ENCODE data around the gene ZC3H12A.

ZC3H12A gene

GRCh38 chr1:37482004-37482785, 7.8 kb downstream of the ZC3H12A start:
- DNase-seq (ENCODE audit: low read depth, low spot score), result no peak
- no peaks in the 10 kb centered on the region for H3K27me3 ChIP-seq (ENCODE audit: insufficient read depth, insufficient read length)
- no peak overlapping the region for H3K9ac ChIP-seq (ENCODE audit: insufficient read length, low read depth)
- H3K9me3 ChIP-seq (ENCODE audit: insufficient read depth, low read length), result no peaks in the 10 kb centered on the region
- no peak overlapping the region for H3K4me3 ChIP-seq (ENCODE audit: insufficient read length, low read depth)
- H3K36me3 ChIP-seq (ENCODE audit: insufficient read depth, insufficient read length, low read length), result peaks cover 78% of the 10 kb centered on the region
- no peak for TF ChIP-seq ZNF274 (IDR thresholded peaks at IDR 0.05; ENCODE audit: low read depth, low read length)
- peaks cover 37% of the 10 kb centered on the region for H3K4me1 ChIP-seq (ENCODE audit: insufficient read depth, insufficient read length)

- DNase-seq (ENCODE audit: low read depth, low spot score), result no peak
- TF ChIP-seq ZNF274 (IDR thresholded peaks at IDR 0.05; ENCODE audit: low read depth, low read length) (no peak), SUZ12 (IDR thresholded peaks at IDR 0.05; ENCODE audit: extremely low read depth, insufficient read depth, insufficient read length) (no peak), YY1 (IDR thresholded peaks at IDR 0.05; ENCODE audit: insufficient read depth, insufficient read length) (no peak)
- peaks cover 72% of the 10 kb centered on the region for H3K36me3 ChIP-seq (ENCODE audit: insufficient read depth, insufficient read length, low read length)
- no peak overlapping the region for H3K4me3 ChIP-seq (ENCODE audit: insufficient read length, low read depth)
- H3K9ac ChIP-seq (ENCODE audit: insufficient read length, low read depth), result no peak overlapping the region
- H3K4me1 ChIP-seq (ENCODE audit: insufficient read depth, insufficient read length), result peaks cover 33% of the 10 kb centered on the region
- H3K9me3 ChIP-seq (ENCODE audit: insufficient read depth, low read length), result no peaks in the 10 kb centered on the region
- no peaks in the 10 kb centered on the region for H3K27me3 ChIP-seq (ENCODE audit: insufficient read depth, insufficient read length)
Observed at GRCh38 chr1:37482796-37483744, 8.7 kb downstream of the ZC3H12A start.

- no peak overlapping the region for H3K4me3 ChIP-seq (ENCODE audit: insufficient read length, low read depth)
- no peak for DNase-seq (ENCODE audit: low read depth, low spot score)
- peaks cover 26% of the 10 kb centered on the region for H3K4me1 ChIP-seq (ENCODE audit: insufficient read depth, insufficient read length)
- peaks cover 65% of the 10 kb centered on the region for H3K36me3 ChIP-seq (ENCODE audit: insufficient read depth, insufficient read length, low read length)
- no peaks in the 10 kb centered on the region for H3K9me3 ChIP-seq (ENCODE audit: insufficient read depth, low read length)
- H3K9ac ChIP-seq (ENCODE audit: insufficient read length, low read depth), result no peak overlapping the region
- no peak for TF ChIP-seq ZNF274 (IDR thresholded peaks at IDR 0.05; ENCODE audit: low read depth, low read length)
- TF ChIP-seq SUZ12 (IDR thresholded peaks at IDR 0.05; ENCODE audit: extremely low read depth, insufficient read depth, insufficient read length), result no peak
- H3K27me3 ChIP-seq (ENCODE audit: insufficient read depth, insufficient read length), result no peaks in the 10 kb centered on the region
Observed at GRCh38 chr1:37483785-37484184, 9.4 kb downstream of the ZC3H12A start.

GRCh38 chr1:37484325-37485051, 10.1 kb downstream of the ZC3H12A start:
- H3K4me1 ChIP-seq (ENCODE audit: insufficient read depth, insufficient read length), result peaks cover 21% of the 10 kb centered on the region
- DNase-seq (ENCODE audit: low read depth, low spot score), result no peak

GRCh38 chr1:37485902-37486679, 11.7 kb downstream of the ZC3H12A start:
- no peaks in the 10 kb centered on the region for H3K27me3 ChIP-seq (ENCODE audit: insufficient read depth, insufficient read length)
- no peak overlapping the region for H3K4me3 ChIP-seq (ENCODE audit: insufficient read length, low read depth)
- TF ChIP-seq YY1 (IDR thresholded peaks at IDR 0.05; ENCODE audit: insufficient read depth, insufficient read length) (no peak), SUZ12 (IDR thresholded peaks at IDR 0.05; ENCODE audit: extremely low read depth, insufficient read depth, insufficient read length) (no peak), ZNF274 (IDR thresholded peaks at IDR 0.05; ENCODE audit: low read depth, low read length) (no peak)
- H3K9me3 ChIP-seq (ENCODE audit: insufficient read depth, low read length), result no peaks in the 10 kb centered on the region
- peaks cover 53% of the 10 kb centered on the region for H3K36me3 ChIP-seq (ENCODE audit: insufficient read depth, insufficient read length, low read length)
- H3K9ac ChIP-seq (ENCODE audit: insufficient read length, low read depth), result peak overlapping the region; percentile 45
- no peak for DNase-seq (ENCODE audit: low read depth, low spot score)
- peaks cover 14% of the 10 kb centered on the region for H3K4me1 ChIP-seq (ENCODE audit: insufficient read depth, insufficient read length)

More at GRCh38 chr1:37484325-37485051, 10.1 kb downstream of the ZC3H12A start:
- Histone ChIP-seq H3K27me3 (ENCODE audit: insufficient read depth, insufficient read length) (no peaks in the 10 kb centered on the region), H3K9ac (ENCODE audit: insufficient read length, low read depth) (no peak overlapping the region), H3K36me3 (ENCODE audit: insufficient read depth, insufficient read length, low read length) (peaks cover 58% of the 10 kb centered on the region), H3K9me3 (ENCODE audit: insufficient read depth, low read length) (no peaks in the 10 kb centered on the region), H3K4me3 (ENCODE audit: insufficient read length, low read depth) (no peak overlapping the region)
- TF ChIP-seq ZNF274 (IDR thresholded peaks at IDR 0.05; ENCODE audit: low read depth, low read length), result no peak
- no peak for TF ChIP-seq YY1 (IDR thresholded peaks at IDR 0.05; ENCODE audit: insufficient read depth, insufficient read length)
- TF ChIP-seq SUZ12 (IDR thresholded peaks at IDR 0.05; ENCODE audit: extremely low read depth, insufficient read depth, insufficient read length), result no peak

- H3K27me3 ChIP-seq (ENCODE audit: insufficient read depth, insufficient read length), result no peaks in the 10 kb centered on the region
- H3K9me3 ChIP-seq (ENCODE audit: insufficient read depth, low read length), result no peaks in the 10 kb centered on the region
- peaks cover 48% of the 10 kb centered on the region for H3K36me3 ChIP-seq (ENCODE audit: insufficient read depth, insufficient read length, low read length)
- peak overlapping the region; percentile 45 for H3K9ac ChIP-seq (ENCODE audit: insufficient read length, low read depth)
- no peak for TF ChIP-seq YY1 (IDR thresholded peaks at IDR 0.05; ENCODE audit: insufficient read depth, insufficient read length)
- TF ChIP-seq SUZ12 (IDR thresholded peaks at IDR 0.05; ENCODE audit: extremely low read depth, insufficient read depth, insufficient read length), result no peak
- no peak for TF ChIP-seq ZNF274 (IDR thresholded peaks at IDR 0.05; ENCODE audit: low read depth, low read length)
- H3K4me1 ChIP-seq (ENCODE audit: insufficient read depth, insufficient read length), result peaks cover 14% of the 10 kb centered on the region
- H3K4me3 ChIP-seq (ENCODE audit: insufficient read length, low read depth), result no peak overlapping the region
- DNase-seq (ENCODE audit: low read depth, low spot score), result peak; percentile 79
Observed at GRCh38 chr1:37486680-37487618, 12.6 kb downstream of the ZC3H12A start.
